NOMO-1 (cell line): ENCODE results near the gene SHANK1.
"Not testable (repeated sequence)": the region's sequence is repeated elsewhere in the genome, so short reads cannot be mapped to it uniquely, and the experiment has no call there.

Experiments
- DNase-seq, 2 experiments: peaks; one replicate each; lab custom pipeline; 2025; ENCODE audit not compliant: unreplicated experiment in 2 of 2; lab: John Stamatoyannopoulos, UW

The SHANK1 gene

DNA sequence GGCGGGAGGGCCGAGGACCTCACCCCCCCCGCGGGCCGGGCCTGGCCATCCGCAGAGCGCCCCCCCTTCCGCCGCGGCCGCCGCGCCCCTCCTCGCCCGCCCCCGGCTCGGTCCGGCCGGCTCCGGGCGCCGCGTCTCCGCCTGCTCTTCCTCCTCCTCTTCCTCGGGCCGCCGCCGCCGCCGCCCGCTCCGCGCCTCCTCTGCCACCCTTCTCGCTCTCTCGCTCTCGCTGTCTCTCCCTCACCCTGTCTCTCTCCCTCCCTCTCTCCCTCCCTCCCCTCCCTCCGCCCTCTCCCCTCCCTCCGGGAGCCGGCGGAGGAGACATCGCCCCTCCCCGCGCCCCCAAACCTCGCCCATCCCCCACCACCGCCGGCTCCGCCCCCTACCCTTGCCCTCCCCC is at the start of gene SHANK1:
Gene SHANK1 (minus strand): TSS at position 237 of the 400 bp plus-strand sequence. CDS start 2,883 bp downstream, outside the sequence.
- peak in 1 of 2 experiments; percentile 19 for DNase-seq

DNA sequence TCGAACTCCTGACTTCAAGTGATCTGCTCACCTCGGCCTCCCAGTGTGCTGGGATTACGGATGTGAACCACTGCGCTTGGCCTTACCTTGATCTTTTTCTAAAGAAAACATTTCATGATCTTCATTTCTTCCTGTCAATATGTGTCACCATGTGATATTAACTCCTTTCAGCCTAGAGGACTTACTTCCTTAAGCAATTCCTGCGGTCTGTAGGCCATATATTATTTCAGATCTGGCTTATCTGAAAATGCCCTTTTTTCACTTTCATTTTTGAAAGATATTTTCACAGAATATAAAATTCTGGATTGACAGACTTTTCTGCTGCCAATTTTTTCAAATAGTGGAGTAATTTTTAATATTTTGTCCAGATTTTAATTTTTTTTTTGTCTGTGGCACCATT is 48.7 kb upstream of the SHANK1 start:
- peak; percentile 47 to 74 for DNase-seq

DNA sequence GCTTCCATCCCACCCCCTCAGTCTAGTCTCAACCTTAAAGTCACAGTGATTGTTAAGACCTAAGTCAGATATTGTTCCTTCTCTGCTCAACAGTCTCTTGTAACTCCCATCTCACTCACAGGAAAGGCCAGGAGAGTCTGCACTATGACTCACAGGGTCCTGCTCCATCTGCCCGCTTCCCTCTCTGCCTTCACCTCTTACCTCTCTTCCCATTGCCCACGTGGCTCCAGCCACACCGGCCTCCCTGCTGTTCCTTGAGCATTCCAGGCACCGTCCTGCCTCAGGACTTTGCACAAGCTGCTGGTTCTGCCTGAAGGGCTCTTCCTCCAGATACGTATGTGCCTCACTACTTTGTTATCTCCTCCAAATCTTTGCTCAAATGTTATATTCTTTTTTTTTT is 47.7 kb upstream of the SHANK1 start:
- not testable (repeated sequence) for DNase-seq

DNA sequence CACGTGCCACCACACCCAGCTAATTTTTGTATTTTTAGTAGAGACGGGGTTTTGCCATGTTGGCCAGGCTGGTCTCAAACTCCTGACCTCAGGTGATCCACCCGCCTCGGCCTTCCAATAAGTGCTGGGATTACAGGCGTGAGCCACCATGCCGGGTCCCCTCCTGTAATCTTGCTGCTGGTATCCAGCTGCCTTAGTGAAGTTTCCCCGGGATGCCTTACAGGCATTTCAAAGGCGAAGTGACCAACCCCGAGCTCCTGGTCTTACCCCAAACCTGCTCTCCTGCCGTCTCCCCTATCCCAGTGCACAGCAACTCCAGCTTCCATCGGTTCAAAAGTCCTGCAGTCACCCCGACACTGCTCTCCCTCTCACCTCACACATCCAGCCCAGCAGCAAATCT is 47.1 kb upstream of the SHANK1 start:
- not testable (repeated sequence) for DNase-seq

DNA sequence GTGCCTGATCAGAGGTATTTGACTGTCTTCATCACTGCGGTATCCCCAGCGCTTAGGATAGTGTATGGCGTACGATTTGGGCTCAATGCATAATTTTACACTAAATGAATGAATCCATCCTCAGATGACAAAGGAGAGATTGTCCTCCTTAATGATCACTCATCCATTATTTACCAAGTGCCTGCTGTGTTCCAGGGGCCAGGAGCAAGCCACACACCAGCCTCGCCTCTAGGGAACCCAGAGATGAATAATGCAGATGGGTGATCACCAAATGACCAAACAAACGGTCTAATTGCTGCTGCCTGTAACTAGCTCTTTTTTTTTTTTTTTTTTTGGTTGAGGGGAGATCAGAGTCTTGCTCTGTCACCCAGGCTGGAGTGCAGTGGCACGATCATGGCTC is 44.8 kb upstream of the SHANK1 start:
- DNase-seq, result no peak

DNA sequence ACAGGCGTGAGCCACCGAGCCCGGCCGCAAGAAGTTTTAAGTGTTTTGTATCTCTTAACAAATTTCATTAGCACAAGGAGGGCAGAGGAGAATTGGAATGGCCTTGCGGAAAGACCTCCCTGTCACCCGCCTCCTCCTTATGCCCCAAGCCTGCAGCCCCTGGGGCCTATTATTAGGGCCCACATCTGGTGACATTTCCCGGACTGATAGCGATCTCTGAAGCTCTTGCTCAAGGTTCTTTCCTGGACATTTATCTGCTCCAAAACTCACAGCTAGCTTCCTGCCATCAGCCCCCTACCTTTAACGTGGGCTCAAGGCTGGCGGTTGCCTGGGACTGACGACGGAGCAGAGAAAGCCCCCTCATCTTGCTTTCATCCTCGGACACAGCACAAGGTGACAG is 43.9 kb upstream of the SHANK1 start:
- not testable (repeated sequence) for DNase-seq

DNA sequence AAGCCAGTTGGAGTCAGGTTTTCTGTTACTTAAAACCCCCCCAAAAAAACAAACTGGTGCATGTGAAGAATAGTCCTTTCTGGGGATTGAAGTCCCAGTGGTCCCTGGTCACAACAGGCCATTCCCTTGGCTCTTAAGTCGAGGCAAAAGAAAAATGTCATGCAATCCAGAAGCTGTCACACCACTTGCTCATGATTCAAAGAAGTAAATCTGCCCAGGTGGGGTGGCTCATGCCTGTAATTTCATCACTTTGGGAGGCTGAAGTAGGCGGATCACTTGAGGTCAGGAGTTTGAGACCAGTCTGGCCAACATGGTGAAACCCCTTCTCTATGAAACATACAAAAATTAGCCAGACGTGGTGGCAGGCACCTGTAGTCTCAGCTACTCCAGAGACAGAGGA is 41.9 kb upstream of the SHANK1 start:
- DNase-seq, result not testable (repeated sequence)

DNA sequence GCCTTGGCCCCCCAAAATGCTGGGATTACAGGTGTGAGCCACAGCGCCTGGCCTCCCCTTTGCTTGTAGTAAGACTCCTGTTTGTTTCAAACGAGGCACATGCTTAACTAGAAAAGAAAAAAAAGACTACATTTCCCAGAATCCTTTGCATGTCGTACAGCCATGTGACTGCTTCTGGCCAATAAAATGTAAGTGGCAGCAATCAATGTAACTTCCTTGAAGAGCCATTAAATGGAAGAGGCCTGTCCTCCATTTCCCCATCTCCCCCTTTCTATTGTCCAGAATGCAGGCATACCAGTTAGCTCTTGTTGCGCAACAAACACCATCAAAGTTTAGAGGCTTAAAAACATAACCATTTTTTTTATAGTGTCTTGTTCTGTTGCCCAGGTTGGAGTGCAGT is 40.3 kb upstream of the SHANK1 start:
- peak; percentile 29 to 58 for DNase-seq

DNA sequence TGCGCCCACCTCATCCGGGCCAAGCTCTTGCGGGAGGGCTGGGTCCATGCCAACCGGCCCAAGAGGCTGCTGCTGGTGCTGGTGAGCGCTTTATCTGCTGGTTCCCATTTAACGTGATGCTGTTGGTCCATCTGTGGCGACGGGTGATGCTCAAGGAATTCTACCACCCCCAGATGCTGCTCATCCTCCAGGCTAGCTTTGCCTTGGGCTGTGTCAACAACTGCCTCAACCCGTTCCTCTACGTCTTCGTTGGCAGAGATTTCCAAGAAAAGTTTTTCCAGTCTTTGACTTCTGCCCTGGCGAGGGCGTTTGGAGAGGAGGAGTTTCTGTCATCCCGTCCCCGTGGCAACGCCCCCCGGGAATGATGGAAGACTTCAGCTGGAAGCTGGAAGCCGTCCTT is 39.5 kb upstream of the SHANK1 start:
- DNase-seq, result not testable (repeated sequence)

DNA sequence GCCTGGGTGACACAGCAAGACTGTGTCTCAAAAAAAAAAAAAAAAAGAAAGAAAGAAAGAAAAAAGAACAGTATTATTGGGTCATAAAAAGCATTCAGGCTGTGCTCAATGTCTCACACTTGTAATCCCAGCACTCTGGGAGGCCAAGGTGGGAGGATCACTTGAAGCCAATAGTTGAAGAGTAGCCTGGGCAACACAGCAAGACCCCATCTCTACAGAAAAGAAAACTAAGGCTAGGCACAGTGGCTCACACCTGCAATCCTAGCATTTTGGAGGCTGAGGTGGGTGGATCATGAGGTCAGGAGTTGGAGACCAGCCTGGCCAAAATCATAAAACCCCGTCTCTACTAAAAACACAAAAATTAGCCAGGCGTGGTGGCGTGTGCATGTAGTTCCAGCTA is 38.0 kb upstream of the SHANK1 start:
- not testable (repeated sequence) for DNase-seq

DNA sequence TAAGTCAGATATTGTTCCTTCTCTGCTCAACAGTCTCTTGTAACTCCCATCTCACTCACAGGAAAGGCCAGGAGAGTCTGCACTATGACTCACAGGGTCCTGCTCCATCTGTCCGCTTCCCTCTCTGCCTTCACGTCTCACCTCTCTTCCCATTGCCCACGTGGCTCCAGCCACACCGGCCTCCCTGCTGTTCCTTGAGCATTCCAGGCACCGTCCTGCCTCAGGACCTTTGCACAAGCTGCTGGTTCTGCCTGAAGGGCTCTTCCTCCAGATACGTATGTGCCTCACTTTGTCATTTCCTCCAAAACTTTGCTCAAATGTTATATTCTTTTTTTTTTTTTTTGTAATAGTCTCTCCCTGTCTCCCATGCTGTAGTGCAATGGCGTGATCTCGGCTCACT is 36.6 kb upstream of the SHANK1 start:
- not testable (repeated sequence) for DNase-seq

DNA sequence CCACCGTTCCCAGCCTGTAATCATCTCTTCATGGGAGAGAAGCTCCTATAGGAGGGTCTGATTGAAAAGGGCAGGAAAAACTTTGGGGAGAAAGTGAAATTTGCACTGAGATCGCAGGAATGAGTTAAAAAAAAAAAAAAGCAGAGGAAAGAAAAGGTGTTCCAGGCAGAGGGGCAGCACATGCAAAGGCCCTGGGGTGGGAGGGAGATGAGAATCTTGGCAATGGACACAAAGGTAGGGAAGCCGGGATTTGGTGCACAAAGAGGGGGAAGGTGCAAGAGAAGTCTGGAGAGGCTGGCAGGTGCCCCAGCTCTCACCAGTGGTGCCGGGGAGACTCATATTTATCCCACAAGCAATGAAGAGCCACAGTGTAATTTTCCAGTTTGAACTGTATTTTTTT is 34.3 kb upstream of the SHANK1 start:
- DNase-seq, result no peak

DNA sequence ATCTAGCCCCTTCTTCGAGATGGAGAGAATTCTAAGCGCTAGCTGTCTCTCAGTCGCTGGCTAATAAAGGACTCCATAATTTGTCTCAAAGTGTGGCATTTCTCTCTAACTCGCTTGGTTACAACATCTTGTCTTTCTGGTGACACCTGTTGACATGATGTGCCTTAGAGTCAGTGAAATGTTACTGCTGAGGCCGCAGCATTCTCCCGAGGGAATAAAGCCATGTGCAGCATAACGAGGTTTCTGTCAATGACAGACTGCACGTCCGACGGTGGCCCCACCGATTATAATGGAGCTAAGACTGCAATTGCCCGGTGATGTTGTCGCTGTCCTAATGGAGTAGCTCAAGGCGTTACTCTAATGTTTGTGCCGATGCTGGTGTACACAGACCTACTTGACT is 30.4 kb upstream of the SHANK1 start:
- no peak for DNase-seq

DNA sequence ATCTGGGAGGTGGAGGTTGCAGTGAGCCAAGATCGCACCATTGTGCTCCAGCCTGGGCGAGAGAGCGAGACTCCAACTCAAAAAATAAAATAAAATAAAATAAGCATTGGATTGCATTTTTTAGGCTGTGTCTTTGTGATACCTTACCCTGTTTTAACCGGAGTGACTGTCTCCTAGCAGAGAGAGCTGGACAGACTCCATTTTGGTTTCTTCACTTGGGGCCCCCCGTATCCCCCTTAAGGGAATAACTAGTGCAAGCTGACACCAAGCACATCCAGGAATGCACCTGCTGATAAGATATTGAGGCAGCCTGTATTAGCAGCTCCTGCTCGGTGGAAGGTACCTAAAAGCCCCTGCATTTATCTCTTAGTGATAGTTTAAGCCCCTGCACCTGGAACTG is 29.9 kb upstream of the SHANK1 start:
- no peak for DNase-seq

DNA sequence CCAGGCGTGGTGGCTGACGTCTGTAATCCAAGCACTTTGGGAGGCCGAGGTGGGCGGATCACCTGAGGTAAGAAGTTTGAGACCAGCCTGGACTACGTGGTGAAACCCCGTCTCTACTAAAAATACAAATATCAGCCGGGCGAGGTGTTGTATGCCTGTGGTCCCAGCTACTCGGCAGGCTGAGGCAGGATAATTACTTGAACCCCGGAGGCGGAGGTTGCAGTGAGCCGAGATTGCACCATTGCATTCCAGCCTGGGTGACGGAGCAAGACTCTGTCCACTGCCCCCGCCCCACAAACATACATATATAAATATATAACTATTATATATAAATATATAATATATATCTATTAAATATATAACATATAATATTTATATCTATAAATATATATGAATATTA is 27.5 kb upstream of the SHANK1 start:
- not testable (repeated sequence) for DNase-seq

DNA sequence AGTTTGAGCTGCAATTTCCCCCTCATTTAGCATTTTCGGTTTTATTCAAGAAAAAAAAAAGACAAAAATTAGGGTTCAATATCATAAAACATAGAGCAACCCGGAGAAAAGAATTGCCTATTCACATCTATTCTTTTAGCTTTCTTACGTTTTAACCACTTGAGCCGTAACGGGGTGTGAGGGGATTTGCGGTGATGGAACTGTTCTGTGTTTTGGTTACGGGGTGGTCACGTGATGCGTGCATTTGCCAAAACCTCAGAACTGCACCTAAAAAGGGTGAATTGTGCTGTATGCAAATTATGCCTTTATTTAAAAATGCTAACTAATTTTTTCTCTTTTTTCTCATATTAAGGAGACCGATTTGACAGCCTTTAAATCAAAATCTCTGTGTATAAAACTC is 25.6 kb upstream of the SHANK1 start:
- no peak for DNase-seq

DNA sequence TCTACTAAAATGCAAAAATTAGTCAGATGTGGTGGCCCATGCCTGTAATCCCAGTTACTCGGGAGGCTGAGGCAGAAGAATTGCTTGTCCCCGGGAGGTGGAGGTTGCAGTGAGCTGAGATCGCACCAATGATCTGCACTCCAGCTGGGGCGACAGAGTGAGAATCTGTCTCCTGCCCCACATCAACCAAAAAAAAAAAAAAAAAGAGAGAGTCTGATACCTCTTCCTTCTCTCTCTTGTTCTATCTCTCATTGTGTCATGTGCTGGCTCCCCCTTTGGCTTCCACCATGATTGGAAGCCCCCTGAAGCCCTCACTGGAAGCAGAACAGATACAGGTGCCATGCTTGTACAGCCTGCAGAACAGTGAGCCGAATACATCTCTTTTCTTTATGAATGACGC is 23.9 kb upstream of the SHANK1 start:
- DNase-seq, result no peak

DNA sequence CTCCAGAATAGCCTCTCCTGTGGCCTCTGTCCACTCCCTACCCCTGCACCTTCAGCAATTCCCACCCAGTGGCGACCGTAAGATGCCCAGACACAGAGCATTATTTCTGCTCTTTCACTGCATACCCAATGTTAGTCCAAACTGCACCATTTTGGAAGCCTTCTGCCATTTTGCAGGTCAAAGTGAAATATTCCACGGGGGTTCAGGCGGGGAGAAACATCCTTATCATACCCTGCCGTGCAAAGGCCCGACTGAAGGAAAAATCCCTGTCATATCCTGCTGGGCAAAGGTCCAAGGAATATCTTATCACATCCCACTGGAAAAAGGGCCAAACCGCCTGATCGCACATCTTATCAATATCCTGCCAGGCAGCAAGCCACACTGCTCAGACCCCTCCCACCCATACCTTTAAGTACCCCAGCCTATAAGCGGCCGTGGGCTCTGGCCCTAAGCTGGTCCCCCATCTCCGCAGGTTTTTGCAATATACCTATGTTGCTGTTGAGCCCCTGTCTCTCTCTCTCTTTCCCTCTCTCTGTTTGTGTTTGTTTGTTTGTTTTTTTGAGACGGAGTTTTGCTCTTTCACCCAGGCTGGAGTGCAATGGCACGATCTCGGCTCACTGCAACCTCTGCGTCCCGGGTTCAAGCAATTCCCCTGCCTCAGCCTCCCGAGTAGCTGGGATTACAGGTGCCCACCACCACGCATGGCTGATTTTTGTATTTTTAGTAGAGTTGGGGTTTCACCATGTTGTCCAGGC is 21.8 kb upstream of the SHANK1 start:
- no peak for DNase-seq

DNA sequence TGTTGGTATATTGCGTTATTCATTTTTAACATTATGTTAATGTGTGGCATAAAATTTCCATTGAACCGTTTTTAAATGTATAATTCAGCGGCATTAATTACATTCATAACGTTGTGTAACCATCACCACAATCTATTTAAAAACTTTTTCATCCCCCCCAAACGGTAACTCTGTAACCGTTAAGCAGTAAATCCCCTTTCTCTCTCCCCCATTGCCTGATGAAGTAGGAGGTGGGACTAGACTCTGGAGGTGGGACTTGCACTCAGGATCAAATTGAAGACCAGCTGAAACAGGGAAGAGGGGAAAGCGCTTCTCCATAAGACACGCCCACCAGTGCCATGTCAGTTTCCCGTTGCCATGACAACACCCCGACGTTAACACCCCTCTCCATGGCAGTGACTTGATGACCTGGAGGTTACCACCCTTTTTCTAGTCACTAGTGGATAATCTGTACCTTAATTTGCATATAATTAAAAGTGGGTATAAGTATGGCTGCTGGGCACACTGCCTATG is 20.4 kb upstream of the SHANK1 start:
- DNase-seq, result peak; percentile 96

DNA sequence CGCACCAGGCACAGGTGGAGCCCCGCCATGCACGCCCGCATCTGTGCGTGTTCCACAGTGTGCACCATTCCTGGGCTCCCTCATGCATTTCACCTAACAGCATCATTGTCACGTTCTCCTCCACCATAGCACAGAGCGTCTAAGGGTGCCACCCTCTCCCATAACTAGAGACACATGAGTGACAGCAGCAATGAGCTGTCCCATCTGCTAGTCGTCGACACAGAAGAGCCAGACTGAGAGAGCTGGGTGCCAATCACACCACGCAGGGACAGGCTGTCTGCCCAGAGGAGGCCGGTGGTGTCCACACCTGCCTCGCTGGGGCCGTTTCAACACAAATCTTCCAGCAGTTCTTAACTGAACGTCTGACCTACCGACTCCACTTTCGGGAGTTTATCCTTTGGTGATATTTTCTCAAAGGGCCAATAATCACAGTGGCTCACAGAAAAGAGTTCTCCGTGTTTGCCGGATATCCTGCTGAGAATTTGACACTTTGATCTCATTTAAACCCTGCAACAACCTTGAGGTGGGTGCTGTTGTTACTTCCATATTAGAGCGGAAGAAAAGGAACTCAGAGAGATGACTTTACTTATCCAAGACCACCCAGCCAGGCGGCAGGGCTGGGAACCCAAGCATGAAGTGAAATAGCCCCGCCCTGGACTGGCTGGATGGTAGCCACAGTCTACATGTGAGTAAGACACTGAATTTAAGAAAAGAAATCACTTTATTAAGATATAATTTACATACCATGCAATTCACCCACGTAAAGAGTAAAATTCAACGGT is 19.7 kb upstream of the SHANK1 start:
- DNase-seq, result peak in 1 of 2 experiments; percentile 25

DNA sequence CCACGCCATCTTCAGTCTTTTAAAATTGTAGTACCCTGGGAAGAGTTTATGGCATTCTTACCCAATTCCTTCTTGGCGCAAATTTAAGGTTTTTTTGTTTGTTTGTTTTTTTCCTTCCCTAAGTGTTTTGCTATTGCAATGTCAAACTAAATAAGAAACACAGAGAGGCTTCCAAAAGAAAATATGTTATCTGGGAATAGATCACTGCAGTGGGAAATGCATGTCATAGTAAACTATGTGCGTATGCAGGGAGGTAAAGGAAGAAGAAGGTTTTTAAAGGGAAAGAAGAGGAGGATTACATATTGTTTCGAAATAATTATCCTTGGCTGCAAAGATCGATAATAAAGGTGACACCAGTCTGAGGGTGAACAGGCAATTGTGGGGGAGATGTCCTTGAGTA is 16.7 kb upstream of the SHANK1 start:
- no peak for DNase-seq

DNA sequence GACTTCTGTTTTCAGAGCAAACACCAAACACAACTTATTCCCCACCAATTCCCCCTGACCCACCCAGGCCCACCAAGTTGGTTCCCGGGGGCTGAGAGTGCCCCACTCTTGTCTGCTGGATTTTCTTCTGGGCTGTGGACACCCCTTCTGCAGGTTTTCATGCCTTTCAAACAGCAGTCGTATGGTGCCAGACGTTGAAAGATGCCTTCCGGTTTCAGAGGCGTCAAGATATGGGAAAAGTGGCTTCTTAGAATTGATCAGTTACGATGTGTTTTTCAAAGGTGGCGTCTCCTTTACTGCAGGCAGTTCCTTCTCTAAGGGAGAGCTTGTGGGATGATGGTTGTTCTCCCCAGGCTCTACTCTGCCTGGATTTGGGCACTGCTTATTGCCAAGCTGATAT is 16.3 kb upstream of the SHANK1 start:
- no peak for DNase-seq
